Activated CD4-positive, alpha-beta T cell treated with anti-CD3 and anti-CD28 coated beads, Interleukin-2, amount 10 ng/mL, durations not matched to agents 24 days and 14 days (primary cell): ENCODE data around the gene TEF. TPM values are rescaled to one million over a fixed set of nuclear protein-coding genes. Genes with fewer than 3 reads are reported as not detected.

Source experiments
- DNase-seq: peaks from one replicate; pipeline ENCODE4 v3.0.0; 2022
- H3K27ac Mint-ChIP-seq: one replicate; pipeline ENCODE4 v1.8.0; 2022; ENCODE audit warnings: mild to moderate bottlenecking, mixed read lengths
- H3K27me3 Mint-ChIP-seq: one replicate; pipeline ENCODE4 v1.8.0; 2022; ENCODE audit warnings: mixed read lengths
- H3K36me3 Mint-ChIP-seq: one replicate; pipeline ENCODE4 v1.8.0; 2022; ENCODE audit warnings: low read depth, mild to moderate bottlenecking, mixed read lengths
- H3K4me1 Mint-ChIP-seq: one replicate; pipeline ENCODE4 v1.8.0; 2021; ENCODE audit warnings: mixed read lengths
- H3K4me3 Mint-ChIP-seq: one replicate; pipeline ENCODE4 v1.8.0; 2022; ENCODE audit warnings: mild to moderate bottlenecking, moderate library complexity, mixed read lengths
- H3K9me3 Mint-ChIP-seq: one replicate; pipeline ENCODE4 v1.8.0; 2021; ENCODE audit warnings: mixed read lengths
- intact Hi-C: fragments of 100-400 bp; cut with micrococcal nuclease; formaldehyde crosslinking; loops from one replicate; pipeline ENCODE4 v1.15.1; 2023
- total RNA-seq: library from RNA; stranded (reverse); gene quantifications from 2 replicates; pipeline ENCODE4 v1.2.3, GENCODE V29; 2022

Gene TEF
- total RNA-seq, 1 donor from 2014 or later, result 2.1 TPM

GRCh38 chr22:41345807-41346335 is 35.9 kb upstream of the TEF start:
- intact Hi-C loops, result no loop called here
- Mint-ChIP-seq H3K36me3 (peaks cover 54% of the 10 kb centered on the region), H3K9me3 (no peaks in the 10 kb centered on the region), H3K27ac (no peak overlapping the region), H3K4me1 (peaks cover 4% of the 10 kb centered on the region), H3K27me3 (no peaks in the 10 kb centered on the region), H3K4me3 (no peak overlapping the region)
- no peak for DNase-seq

- Mint-ChIP-seq H3K4me3 (no peak overlapping the region), H3K27me3 (no peaks in the 10 kb centered on the region), H3K27ac (no peak overlapping the region), H3K36me3 (peaks cover 60% of the 10 kb centered on the region), H3K4me1 (no peaks in the 10 kb centered on the region), H3K9me3 (no peaks in the 10 kb centered on the region)
- intact Hi-C loops, result no loop called here
- DNase-seq, result no peak
Observed at GRCh38 chr22:41347066-41347859, 34.5 kb upstream of the TEF start.

GRCh38 chr22:41348964-41349484 is 32.7 kb upstream of the TEF start:
- intact Hi-C loops, result no loop called here
- Mint-ChIP-seq H3K27ac (no peak overlapping the region), H3K4me3 (no peak overlapping the region), H3K4me1 (no peaks in the 10 kb centered on the region), H3K9me3 (no peaks in the 10 kb centered on the region), H3K27me3 (no peaks in the 10 kb centered on the region), H3K36me3 (peaks cover 58% of the 10 kb centered on the region)
- DNase-seq, result no peak

- DNase-seq, result no peak
- H3K9me3 Mint-ChIP-seq, result no peaks in the 10 kb centered on the region
- H3K27ac Mint-ChIP-seq, result peak overlapping the region; percentile 1
- H3K4me3 Mint-ChIP-seq, result no peak overlapping the region
- H3K4me1 Mint-ChIP-seq, result no peaks in the 10 kb centered on the region
- peaks cover 57% of the 10 kb centered on the region for H3K36me3 Mint-ChIP-seq
- no peaks in the 10 kb centered on the region for H3K27me3 Mint-ChIP-seq
- intact Hi-C loops, result no loop called here
Observed at GRCh38 chr22:41350087-41350486, 31.7 kb upstream of the TEF start.

- H3K27ac Mint-ChIP-seq, result no peak overlapping the region
- H3K9me3 Mint-ChIP-seq, result no peaks in the 10 kb centered on the region
- H3K36me3 Mint-ChIP-seq, result peaks cover 56% of the 10 kb centered on the region
- H3K27me3 Mint-ChIP-seq, result no peaks in the 10 kb centered on the region
- DNase-seq, result no peak
- no peaks in the 10 kb centered on the region for H3K4me1 Mint-ChIP-seq
- no peak overlapping the region for H3K4me3 Mint-ChIP-seq
- intact Hi-C loops, result no loop called here
Observed at GRCh38 chr22:41351011-41351410, 30.7 kb upstream of the TEF start.

GRCh38 chr22:41352058-41352457 is 29.7 kb upstream of the TEF start:
- H3K27me3 Mint-ChIP-seq, result no peaks in the 10 kb centered on the region
- intact Hi-C loops, result no loop called here
- DNase-seq, result no peak
- H3K4me3 Mint-ChIP-seq, result no peak overlapping the region
- peaks cover 57% of the 10 kb centered on the region for H3K36me3 Mint-ChIP-seq
- H3K27ac Mint-ChIP-seq, result no peak overlapping the region
- no peaks in the 10 kb centered on the region for H3K9me3 Mint-ChIP-seq
- H3K4me1 Mint-ChIP-seq, result no peaks in the 10 kb centered on the region

- Mint-ChIP-seq H3K27me3 (no peaks in the 10 kb centered on the region), H3K4me3 (no peak overlapping the region), H3K27ac (no peak overlapping the region), H3K36me3 (peaks cover 50% of the 10 kb centered on the region), H3K4me1 (no peaks in the 10 kb centered on the region), H3K9me3 (no peaks in the 10 kb centered on the region)
- intact Hi-C loops, result no loop called here
- DNase-seq, result no peak
Observed at GRCh38 chr22:41353862-41354575, 27.7 kb upstream of the TEF start.

GRCh38 chr22:41354979-41355378 is 26.8 kb upstream of the TEF start:
- Mint-ChIP-seq H3K9me3 (no peaks in the 10 kb centered on the region), H3K4me3 (no peak overlapping the region), H3K27ac (no peak overlapping the region), H3K27me3 (no peaks in the 10 kb centered on the region), H3K36me3 (peaks cover 46% of the 10 kb centered on the region), H3K4me1 (no peaks in the 10 kb centered on the region)
- intact Hi-C loops, result no loop called here
- no peak for DNase-seq

- Mint-ChIP-seq H3K27me3 (no peaks in the 10 kb centered on the region), H3K4me3 (no peak overlapping the region), H3K27ac (no peak overlapping the region), H3K36me3 (peaks cover 38% of the 10 kb centered on the region), H3K4me1 (no peaks in the 10 kb centered on the region), H3K9me3 (no peaks in the 10 kb centered on the region)
- intact Hi-C loops, result no loop called here
- no peak for DNase-seq
Observed at GRCh38 chr22:41355895-41356294, 25.8 kb upstream of the TEF start.

- H3K27me3 Mint-ChIP-seq, result no peaks in the 10 kb centered on the region
- H3K4me3 Mint-ChIP-seq, result no peak overlapping the region
- intact Hi-C loops, result no loop called here
- no peak for DNase-seq
- no peaks in the 10 kb centered on the region for H3K9me3 Mint-ChIP-seq
- no peaks in the 10 kb centered on the region for H3K4me1 Mint-ChIP-seq
- H3K27ac Mint-ChIP-seq, result no peak overlapping the region
- H3K36me3 Mint-ChIP-seq, result peaks cover 35% of the 10 kb centered on the region
Observed at GRCh38 chr22:41356430-41357028, 25.2 kb upstream of the TEF start.

GRCh38 chr22:41357191-41357590 is 24.6 kb upstream of the TEF start:
- Mint-ChIP-seq H3K9me3 (no peaks in the 10 kb centered on the region), H3K36me3 (peaks cover 31% of the 10 kb centered on the region), H3K27ac (no peak overlapping the region), H3K4me3 (no peak overlapping the region), H3K4me1 (no peaks in the 10 kb centered on the region), H3K27me3 (no peaks in the 10 kb centered on the region)
- no peak for DNase-seq
- intact Hi-C loops, result no loop called here

GRCh38 chr22:41358927-41359326 is 22.8 kb upstream of the TEF start:
- Mint-ChIP-seq H3K9me3 (no peaks in the 10 kb centered on the region), H3K4me1 (no peaks in the 10 kb centered on the region), H3K27ac (no peak overlapping the region), H3K27me3 (no peaks in the 10 kb centered on the region), H3K4me3 (no peak overlapping the region), H3K36me3 (peaks cover 23% of the 10 kb centered on the region)
- DNase-seq, result no peak
- intact Hi-C loops, result no loop called here

- intact Hi-C loops, result no loop called here
- Mint-ChIP-seq H3K9me3 (no peaks in the 10 kb centered on the region), H3K4me3 (no peak overlapping the region), H3K36me3 (peaks cover 19% of the 10 kb centered on the region), H3K27ac (no peak overlapping the region), H3K27me3 (no peaks in the 10 kb centered on the region), H3K4me1 (no peaks in the 10 kb centered on the region)
- no peak for DNase-seq
Observed at GRCh38 chr22:41359376-41359775, 22.4 kb upstream of the TEF start.

GRCh38 chr22:41360126-41360525 is 21.6 kb upstream of the TEF start:
- Mint-ChIP-seq H3K27ac (no peak overlapping the region), H3K4me1 (no peaks in the 10 kb centered on the region), H3K4me3 (no peak overlapping the region), H3K27me3 (no peaks in the 10 kb centered on the region), H3K9me3 (no peaks in the 10 kb centered on the region), H3K36me3 (peaks cover 16% of the 10 kb centered on the region)
- no peak for DNase-seq
- intact Hi-C loops, result no loop called here
